ENCODE data around the gene HGFAC.

Gene HGFAC

GRCh38 chr4:3497095-3497494, 55.3 kb downstream of the HGFAC start:
- H3K4me3 Mint-ChIP-seq: no peak overlapping the region
- peaks cover 11% of the 10 kb centered on the region for H3K36me3 Mint-ChIP-seq (ENCODE audit: insufficient read depth)

GRCh38 chr4:3497523-3498389, 56.0 kb downstream of the HGFAC start:
- Mint-ChIP-seq H3K27me3 (peaks cover 0 to 35% of the 10 kb centered on the region in 2 donors), H3K9me3 (no peaks in the 10 kb centered on the region), H3K4me3 (no peak overlapping the region), H3K27ac (no peak overlapping the region), H3K36me3 (ENCODE audit: insufficient read depth) (peaks cover 11% of the 10 kb centered on the region), H3K4me1 (ENCODE audit: low read depth in 2 of 2) (peaks cover 0 to 1% of the 10 kb centered on the region in 2 donors)
- no peak for ATAC-seq (replicated peaks)
- no peak for DNase-seq

More at GRCh38 chr4:3497095-3497494, 55.3 kb downstream of the HGFAC start:
- ATAC-seq (replicated peaks) (no peak), DNase-seq (no peak)
- H3K27me3 Mint-ChIP-seq: peaks cover 4 to 42% of the 10 kb centered on the region in 2 donors
- H3K27ac Mint-ChIP-seq: no peak overlapping the region
- H3K4me1 Mint-ChIP-seq (ENCODE audit: low read depth in 2 of 2): no peaks in the 10 kb centered on the region
- no peaks in the 10 kb centered on the region for H3K9me3 Mint-ChIP-seq

GRCh38 chr4:3498407-3498806, 56.6 kb downstream of the HGFAC start:
- Mint-ChIP-seq H3K9me3 (no peaks in the 10 kb centered on the region), H3K4me3 (no peak overlapping the region), H3K27ac (no peak overlapping the region), H3K36me3 (ENCODE audit: insufficient read depth) (peaks cover 15% of the 10 kb centered on the region), H3K4me1 (ENCODE audit: low read depth in 2 of 2) (peaks cover 3 to 6% of the 10 kb centered on the region in 2 donors), H3K27me3 (peaks cover 0 to 35% of the 10 kb centered on the region in 2 donors)
- ATAC-seq (replicated peaks) (no peak), DNase-seq (no peak)

Measured in effector memory CD8-positive, alpha-beta T cell (primary cell).